Epithelial cell of esophagus (primary cell): ENCODE measurements around the gene SEZ6L.

ENCODE experiments used
- DNase-seq: peaks from one replicate; pipeline ENCODE4 v3.0.0; 2010; ENCODE audit warnings: low read depth
- H3K4me3 ChIP-seq: 2 replicates; pipeline ENCODE4 v1.5.1; 2011; ENCODE audit warnings: mild to moderate bottlenecking, low read length, control low read depth
- CTCF ChIP-seq: IDR thresholded peaks from 2 replicates; pipeline ENCODE4 v1.5.1; 2011; ENCODE audit warnings: low read depth, mild to moderate bottlenecking, low read length, control low read depth, inconsistent platforms; ENCODE audit not compliant: insufficient read depth; ENCODE audit errors: missing control alignments

SEZ6L gene

GRCh38 chr22:26271427-26271826 lies 102.2 kb downstream of the SEZ6L start:
- H3K4me3 ChIP-seq, result no peak overlapping the region
- no peak for DNase-seq
- TF ChIP-seq CTCF, result no peak

GRCh38 chr22:26273011-26273675 lies 103.9 kb downstream of the SEZ6L start:
- H3K4me3 ChIP-seq, result no peak overlapping the region
- TF ChIP-seq CTCF, result no peak
- no peak for DNase-seq

- H3K4me3 ChIP-seq, result no peak overlapping the region
- no peak for TF ChIP-seq CTCF
- no peak for DNase-seq
These were observed 107.4 kb downstream of the SEZ6L start for GRCh38 chr22:26276529-26277160.

GRCh38 chr22:26281941-26282340 lies 112.7 kb downstream of the SEZ6L start:
- TF ChIP-seq CTCF, result no peak
- DNase-seq, result no peak
- H3K4me3 ChIP-seq, result no peak overlapping the region

GRCh38 chr22:26283330-26283729 lies 114.1 kb downstream of the SEZ6L start:
- TF ChIP-seq CTCF, result no peak

GRCh38 chr22:26285632-26286031 lies 116.4 kb downstream of the SEZ6L start:
- no peak overlapping the region for H3K4me3 ChIP-seq
- no peak for TF ChIP-seq CTCF
- no peak for DNase-seq

More at GRCh38 chr22:26283330-26283729, 114.1 kb downstream of the SEZ6L start:
- no peak for DNase-seq
- H3K4me3 ChIP-seq, result no peak overlapping the region

GRCh38 chr22:26286091-26286820 lies 117.0 kb downstream of the SEZ6L start:
- H3K4me3 ChIP-seq, result no peak overlapping the region
- TF ChIP-seq CTCF, result no peak
- DNase-seq, result no peak
